ENCODE measurements around the gene SDE2. TPM values are rescaled to one million over a fixed set of nuclear protein-coding genes. Genes with fewer than 3 reads are reported as not detected.
A peak's percentile ranks its signal among the peaks of the same experiment; 100 is the strongest.

Gene SDE2
- 22.2 TPM for polyA plus RNA-seq (ENCODE audit: insufficient read length)
- long read RNA-seq, donor 1, partial matches to known transcripts = 0 of 4 reads
- long read RNA-seq, donor 1, other reads (novel, unspliced or antisense) = 0 of 4 reads
- long read RNA-seq, donor 2, partial matches to known transcripts = 0 of 3 reads
- long read RNA-seq, donor 2, other reads (novel, unspliced or antisense) = 0 of 3 reads
- long read RNA-seq, donor 3, partial matches to known transcripts = 0 of 4 reads
- long read RNA-seq, donor 3, other reads (novel, unspliced or antisense) = 0 of 4 reads
- long read RNA-seq, donor 4 = 0 reads
- long read RNA-seq, donor 5, partial matches to known transcripts = 0 of 4 reads
- long read RNA-seq, donor 5, other reads (novel, unspliced or antisense) = 0 of 4 reads
- long read RNA-seq, donor 6, partial matches to known transcripts = 0 of 2 reads
- long read RNA-seq, donor 6, other reads (novel, unspliced or antisense) = 0 of 2 reads
- long read RNA-seq, donor 7, partial matches to known transcripts = 0 of 2 reads
- long read RNA-seq, donor 7, other reads (novel, unspliced or antisense) = 0 of 2 reads
- long read RNA-seq, donor 8, partial matches to known transcripts = 0 of 2 reads
- long read RNA-seq, donor 8, other reads (novel, unspliced or antisense) = 0 of 2 reads

DNA sequence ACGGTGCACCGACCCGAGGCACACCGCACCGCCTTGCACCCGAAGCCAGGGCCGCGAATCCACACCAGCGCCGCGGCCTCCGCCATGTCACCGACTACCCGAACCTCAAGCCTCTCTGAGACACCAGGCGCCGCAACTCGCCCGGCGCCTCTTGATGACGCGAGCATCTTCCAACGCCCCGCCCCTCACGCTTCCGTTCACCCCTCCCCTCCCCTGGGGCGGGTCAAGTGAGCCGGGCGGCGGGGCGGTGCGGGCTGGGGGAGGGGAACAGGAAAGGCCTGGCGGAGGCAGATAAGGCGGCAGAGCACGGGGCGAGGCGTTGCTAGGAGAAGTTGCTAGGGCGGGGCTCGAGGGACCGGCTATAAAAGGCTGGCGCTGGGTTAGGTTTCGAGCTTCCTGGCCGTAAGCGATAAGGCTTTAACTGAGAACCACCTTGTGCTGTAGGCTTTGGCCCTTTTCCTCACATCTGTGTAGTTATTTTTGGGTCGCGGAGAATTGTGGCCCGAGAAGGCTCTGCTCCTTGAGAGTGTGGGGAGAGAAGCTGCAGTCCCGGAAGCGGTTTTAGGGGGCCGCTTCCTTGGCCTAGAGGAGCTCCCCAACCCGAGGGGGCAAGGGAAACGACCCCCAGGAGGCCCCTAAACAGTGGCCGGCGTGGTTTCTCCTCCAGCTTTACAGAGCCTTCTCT, at the start of gene SDE2:
TSS of gene SDE2 (minus strand) at position 117 of the 685 bp plus-strand sequence. CDS start at position 86, 31 bp downstream.
- peak; percentile 99 for DNase-seq

DNA sequence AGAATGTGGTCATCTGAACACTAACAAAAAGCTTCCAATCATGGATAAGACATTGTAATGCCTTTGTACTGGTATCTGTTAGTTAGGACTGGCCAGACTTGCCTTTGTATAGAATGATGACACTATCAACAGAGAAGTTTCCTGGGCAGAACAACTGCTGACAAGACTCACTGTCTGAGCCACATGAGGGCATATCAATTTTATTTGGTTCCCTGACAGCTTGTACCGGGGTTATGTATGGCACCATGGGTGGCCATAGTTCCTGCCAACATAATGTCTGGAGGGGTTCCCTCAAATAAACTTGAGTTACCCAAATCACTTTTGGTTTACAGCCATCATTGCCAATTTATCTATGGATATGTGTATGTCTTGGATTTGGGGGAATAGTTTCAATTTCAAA, 49.7 kb upstream of the SDE2 start:
- DNase-seq = no peak

DNA sequence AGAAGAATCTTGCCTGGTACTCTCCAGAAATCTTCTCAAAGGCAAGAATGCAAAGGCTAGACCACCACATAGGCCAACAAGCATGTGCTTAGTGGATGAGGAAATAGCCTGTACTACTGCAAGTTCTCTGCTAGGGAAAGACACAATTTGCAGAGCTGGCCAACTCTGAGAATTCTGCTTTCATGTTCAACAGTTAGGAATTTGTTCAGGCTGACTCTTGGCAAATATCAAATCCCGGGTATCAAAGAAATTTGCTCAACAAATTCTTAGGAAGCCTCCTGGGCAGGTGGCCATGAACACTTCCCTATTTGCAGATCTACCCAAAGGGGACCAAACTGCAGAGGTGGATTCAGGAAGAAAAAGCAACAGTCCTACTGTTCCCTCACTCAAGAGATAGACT, 48.4 kb upstream of the SDE2 start:
- DNase-seq = no peak

DNA sequence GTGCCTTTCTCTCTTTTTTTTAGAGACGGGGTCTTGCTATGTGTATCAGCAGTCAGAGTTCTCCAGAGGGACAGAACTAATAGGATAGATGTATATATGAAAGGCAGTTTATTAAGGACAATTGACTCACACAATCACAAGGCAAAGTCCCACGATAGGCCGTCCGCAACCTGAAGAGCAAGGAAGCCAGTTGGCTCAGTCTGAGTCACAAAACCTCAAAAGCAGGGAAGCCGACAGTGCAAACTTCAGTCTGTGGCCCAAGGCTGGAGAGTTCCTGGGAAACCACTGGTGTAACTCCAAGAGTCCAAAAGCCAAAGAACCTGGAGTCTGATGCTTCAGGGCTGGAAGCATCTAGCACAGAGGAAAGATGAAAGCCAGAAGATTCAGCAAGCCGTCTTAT, 47.1 kb upstream of the SDE2 start:
- no peak for DNase-seq

DNA sequence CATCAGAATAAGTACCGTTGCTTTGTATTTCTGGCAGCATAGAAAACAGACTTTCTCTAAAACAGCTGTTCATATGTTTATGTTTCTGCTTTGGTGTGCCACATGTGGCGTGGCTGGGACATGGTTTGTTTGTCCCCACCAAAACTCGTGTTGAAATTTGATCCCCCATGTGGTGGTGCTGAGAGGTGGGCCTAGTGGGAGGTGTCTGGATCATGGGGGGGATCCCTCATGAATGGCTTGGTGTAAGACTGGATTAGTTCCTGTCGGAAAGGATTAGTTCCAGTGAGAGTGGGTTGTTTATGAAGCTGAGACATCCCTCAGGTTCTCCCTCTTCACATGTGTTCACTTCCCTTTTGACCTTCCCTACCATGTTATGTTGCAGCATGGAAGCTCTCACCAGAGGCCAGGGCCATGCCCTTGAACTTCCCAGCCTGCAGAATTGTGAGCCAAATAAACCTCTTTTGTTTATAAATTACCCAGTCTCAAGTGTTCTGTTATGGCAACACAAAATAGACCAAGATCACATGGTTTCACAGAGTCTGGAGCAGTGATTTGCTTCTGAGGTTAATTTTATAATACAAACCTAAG, 45.5 kb upstream of the SDE2 start:
- DNase-seq = no peak

DNA sequence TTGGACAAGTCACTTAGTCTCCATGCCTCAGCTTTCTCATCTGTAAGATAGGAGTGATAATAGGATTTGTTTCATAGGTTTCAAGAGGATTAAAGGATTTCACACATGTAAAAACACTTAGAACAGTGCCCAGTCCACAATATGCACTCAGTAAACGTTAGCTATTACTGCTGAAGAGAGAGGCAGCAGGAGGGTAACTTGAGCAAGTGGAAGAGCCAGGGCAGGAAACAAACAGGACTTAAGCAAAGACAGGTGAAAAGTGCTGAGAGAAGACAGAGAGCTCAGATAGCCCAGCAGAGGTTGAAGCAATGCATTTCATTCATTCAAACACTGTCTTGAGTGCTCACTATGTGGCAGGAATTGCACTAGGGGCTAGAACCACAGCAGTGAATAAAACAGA, 42.3 kb upstream of the SDE2 start:
- DNase-seq = no peak

DNA sequence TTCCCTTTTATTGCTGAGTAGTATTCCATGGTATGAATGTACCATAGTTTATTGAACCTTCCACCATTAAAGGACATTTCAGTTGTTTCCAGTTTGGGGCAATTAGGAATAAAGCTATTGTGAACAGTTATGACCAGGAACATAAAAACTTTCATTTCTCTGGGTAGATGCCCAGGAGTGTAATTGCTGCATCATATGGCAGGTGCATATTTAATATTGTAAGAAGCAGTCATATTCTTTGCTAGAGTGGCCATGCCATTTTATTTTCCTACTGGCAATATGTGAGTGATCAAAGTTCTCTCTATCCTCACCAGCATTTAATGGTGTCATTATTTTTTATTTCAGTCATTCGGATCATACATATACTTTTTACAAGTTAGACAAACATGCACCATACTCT, 39.5 kb upstream of the SDE2 start:
- no peak for DNase-seq

DNA sequence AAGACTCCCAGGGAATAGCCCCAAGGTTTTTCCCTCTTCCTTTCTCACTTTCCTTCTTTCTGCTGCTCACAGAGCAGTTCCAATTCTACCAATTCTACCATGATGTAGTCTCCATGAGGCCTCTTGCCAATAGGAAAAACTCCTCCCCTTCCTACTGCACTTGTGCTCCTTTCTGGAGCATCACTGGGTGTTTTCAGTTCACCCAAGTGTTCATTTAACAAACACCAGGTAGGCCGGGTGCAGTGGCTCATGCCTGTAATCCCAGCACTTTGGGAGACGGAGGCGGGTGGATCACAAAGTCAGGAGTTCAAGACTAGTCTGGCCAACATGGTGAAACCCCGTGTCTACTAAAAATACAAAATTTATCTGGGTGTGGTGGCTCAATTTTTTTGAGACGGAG, 36.8 kb upstream of the SDE2 start:
- no peak for DNase-seq

DNA sequence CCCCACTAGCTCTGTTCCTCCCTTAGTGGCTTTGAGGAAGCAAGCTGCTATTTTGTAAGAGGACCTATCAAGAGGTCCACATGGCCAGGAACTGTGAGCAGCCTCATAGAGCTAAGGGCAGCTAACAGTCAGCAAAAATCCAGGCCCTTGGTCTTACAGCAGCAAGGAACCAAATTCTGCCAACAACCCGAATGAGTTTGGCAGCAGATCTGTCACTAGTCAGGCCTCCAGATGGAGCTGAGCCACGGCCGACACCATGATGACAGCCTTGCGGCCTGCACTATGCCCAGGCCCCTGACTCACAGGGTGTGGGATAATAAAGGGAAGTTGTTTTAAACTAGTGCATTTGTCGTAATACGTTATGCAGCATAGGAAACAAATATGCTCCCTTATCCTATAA, 35.3 kb upstream of the SDE2 start:
- no peak for DNase-seq

DNA sequence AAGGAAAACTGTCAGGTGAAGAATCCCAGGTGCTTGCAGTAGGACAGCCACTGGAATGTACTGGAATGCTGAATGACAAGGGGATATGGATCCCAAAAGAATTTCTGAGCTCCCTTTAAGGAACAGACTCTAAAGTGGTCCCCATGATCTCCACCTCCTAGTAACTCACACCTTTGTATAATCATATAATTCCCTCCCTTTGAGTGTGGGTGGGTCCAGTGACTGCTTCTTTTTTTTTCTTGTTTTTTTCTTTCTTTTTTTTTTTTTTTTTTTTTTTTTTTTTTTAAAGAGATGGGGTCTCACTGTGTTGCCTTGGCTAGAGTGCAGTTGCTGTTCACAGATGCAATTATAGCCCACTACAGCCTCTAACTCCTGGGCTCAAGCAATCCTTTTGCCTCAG, 34.8 kb upstream of the SDE2 start:
- DNase-seq = no peak

DNA sequence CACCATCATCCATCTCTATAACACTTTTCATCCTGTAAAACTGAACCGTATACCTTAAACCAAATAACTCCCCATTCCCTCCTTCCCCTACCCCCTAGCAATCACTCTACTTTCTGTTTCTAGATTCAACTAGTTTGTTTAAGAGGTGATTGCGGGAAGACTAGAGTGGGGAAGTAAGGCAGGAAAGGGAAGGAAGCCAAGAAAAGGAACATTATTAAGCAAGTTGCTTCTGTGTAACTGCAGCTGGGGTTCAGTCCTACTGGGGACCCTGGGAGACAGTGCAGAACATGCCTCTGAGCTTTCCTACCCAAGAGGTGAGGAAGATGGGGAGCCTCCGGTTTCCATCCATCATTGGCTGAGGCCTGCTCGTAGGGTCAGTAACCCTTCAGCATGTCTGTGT, 34.4 kb upstream of the SDE2 start:
- no peak for DNase-seq

DNA sequence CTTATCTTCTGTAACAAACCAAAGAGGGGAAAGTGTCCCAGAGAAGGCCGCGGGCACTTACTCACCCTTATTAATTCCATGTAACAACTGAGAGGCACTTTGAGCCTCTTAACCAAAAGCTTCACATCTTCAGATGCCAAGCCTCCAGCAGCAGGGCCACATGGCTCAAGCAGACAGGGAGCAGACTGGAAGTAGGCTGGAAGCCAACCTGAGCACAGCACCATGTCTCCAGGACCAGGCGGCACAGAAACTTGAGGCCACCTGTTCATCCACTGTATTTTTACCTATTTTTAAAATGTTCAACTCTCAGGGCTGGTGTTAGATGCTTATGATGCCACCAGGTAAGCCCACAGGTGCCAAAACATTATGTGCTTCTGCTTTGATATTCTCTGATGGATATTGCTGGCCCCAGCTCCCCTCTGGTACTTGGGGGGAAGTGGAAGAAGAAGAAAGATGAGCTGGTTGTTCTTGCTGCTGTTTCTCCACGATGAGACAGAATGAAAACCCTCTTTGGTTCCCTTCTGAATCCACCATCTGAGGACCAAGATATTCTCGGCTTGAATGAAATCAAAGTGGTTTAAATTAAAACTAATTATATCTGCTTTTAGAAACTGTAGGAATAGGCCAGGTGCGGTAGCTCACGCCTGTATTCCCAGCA, 30.6 kb upstream of the SDE2 start:
- DNase-seq = no peak

DNA sequence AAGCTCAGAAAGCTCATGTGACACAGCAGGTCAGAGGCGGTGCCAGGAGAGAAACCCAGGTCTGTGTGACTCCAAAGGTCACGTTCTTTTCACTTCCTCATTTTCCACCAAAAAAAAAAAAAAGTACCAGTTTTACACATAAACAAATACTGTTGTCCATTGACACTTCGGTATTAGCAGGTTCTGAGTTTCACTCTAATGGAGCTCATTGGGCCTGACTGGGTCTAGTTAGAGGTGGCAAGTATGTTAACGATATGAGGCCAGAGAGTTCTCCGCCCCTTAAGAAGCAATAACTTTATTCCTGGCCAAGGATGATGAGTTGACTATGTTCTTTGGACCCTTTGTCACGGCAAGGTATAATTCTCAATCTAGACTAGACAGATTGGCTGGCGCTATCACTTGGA, 30.0 kb upstream of the SDE2 start:
- DNase-seq = no peak

DNA sequence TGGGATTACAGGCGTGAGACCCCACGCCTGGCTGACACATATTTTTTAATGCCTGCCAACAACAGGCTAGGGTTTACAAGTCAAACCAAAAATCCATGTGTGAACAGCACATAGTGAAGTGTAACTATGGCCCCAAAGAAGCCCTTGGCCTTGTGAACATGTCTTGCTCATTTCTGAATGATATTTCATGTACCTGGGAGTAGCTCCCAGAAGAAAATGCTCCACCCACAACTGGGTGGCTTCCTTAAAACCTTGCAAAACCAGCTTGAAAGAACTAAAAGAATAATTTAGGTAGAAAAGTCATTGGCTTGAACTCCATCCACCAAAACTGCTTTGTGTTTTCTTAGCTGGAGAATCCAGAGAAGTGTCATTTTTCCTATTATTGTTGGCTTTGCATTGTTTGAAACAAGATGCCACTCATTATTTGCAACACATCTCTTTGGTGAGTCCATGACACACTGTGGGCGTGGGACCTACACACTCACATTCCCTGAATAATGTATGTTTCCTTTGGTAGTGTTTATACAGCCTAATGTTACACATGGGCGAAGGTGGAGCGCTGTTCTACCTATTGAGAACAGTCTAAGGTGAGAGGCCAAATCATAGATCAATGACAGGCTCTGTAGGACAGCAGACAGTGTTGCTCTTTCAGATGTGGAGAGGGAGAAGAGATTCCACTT, 28.5 kb upstream of the SDE2 start:
- no peak for DNase-seq

DNA sequence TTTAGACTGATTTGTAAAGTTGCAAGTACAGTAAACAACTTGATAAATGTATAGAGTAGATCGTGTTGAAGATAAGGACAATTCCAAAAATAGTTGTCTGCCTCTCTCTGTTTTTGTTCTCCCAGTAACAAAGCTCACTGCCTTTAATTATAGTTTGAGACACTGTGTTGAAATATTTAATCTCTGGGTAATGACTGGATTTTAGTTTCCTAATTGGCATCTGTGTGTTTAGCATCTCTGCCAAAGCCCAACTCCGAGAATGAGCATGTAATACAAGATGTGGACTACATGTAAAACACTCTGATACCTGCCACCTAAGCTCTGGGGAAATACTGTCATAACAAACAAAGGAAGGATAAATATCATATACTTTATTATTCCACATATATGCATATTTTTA, 27.7 kb upstream of the SDE2 start:
- DNase-seq = no peak

DNA sequence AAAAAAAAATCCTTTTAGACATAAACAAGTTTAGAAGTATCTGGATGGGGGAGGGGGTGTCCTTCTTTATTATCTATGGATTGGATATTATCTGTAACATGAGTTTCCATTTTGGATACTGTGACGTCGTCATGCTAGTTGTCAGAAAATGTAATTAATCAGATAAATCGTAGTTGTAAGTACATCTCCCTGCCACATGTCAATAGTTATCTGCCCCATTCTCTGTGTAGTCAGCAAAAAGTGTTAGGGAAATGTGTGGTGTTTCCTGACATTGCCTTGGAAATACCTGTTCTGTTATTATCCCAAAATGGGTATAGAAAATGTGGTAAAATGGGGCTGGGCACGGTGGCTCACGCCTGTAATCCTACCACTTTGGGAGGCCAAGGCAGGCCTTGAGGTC, 24.6 kb upstream of the SDE2 start:
- no peak for DNase-seq

DNA sequence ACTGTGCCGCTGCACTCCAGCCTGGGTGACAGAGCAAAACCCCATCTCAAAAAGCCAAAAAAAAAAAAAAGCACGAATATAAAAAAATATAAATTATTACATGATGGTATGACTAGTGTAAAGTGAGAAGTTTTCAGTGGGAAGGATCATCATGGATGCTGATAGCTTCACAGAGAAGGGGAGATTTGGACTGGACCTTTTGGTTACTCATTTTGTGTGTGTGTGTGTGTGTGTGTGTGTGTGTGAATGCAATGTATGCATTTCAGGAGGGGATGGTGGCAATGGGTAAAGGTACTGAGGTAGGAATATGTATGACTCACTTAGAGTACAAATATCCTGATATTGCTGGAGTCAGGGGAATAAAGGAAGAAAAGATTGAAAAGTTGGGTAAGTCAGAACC, 22.7 kb upstream of the SDE2 start:
- no peak for DNase-seq

DNA sequence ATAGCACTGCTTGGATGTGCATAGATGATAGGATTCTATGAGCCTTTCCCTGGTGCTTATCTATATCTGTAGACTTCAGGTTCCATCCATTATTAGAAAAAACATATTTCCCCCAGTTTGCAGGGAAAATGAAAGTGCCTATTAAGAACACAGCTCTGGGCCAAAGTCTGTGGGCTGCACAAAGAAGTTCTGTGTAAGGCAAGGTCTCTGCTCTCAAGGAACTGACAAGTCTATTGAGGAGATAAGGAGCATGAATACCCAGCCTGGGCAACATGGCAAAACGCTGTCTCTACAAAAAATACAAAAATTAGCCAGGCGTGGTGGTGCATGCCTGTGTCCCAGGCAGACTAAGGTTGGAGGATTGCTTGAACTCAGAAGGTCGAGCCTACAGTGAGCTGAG, 22.3 kb upstream of the SDE2 start:
- no peak for DNase-seq

DNA sequence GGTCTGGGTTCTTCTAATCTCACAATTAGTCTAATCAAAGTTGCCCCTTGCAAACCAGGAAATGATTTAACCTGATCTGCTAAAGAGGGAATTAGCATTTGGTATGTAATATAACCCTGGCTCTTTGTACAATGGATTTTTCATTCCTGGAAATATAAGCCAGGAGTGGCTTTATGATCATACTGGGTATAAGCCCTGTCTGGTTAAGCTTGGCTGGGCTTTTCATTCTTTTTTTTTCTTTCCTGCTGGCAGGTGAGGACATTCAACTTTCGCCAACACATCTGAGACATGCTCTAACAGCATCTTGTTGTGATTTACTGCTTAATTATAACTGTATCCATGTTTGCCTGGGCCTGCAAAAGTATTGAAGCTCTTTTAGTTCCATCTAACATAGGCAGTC, 20.4 kb upstream of the SDE2 start:
- no peak for DNase-seq

DNA sequence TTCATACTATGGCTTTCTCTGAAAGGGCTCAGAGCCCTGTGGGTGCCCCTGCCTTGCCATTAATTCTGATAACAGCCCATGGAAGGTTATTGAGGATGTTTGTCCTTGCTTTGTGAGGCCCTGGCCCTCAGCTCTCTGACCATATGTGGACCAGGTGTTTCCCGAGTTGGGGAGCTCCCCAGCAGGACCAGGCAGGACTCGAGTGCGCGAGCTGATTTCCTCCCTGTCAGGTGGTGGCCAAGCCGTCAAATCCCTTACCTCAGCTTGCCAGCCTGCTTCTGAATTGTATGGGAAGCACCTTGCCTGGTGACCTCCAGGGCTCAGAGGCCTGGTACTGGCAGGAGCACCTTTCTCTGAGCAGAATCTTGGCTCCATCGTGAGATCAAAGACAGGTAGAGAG, 17.9 kb upstream of the SDE2 start:
- no peak for DNase-seq

DNA sequence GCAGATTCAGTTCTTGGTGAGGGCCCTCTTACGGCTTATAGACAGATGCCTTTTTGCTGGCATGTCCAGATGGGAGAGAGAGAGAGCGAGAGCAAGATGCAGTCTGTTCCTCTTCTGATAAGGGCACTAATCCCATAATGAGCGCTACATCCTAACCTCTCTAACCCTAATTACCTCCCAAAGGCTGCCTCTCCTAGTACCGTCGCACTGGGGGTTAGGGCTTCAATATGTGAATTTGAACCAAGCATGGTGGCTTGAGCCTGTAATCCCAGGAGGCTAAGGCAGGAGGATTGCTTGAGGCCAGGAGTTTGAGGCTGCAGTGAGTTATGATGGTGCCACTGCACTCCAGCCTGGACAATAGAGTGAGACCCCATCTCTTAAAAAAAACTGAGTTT, 10.5 kb upstream of the SDE2 start:
- DNase-seq = no peak

Measured in left kidney (tissue), 8 donors.